ENCODE data around the gene HES4. TPM values are rescaled to one million over a fixed set of nuclear protein-coding genes. Genes with fewer than 3 reads are reported as not detected.

Gene HES4
- total RNA-seq, 1 donor from 2014 or later = 21.4 TPM

DNA sequence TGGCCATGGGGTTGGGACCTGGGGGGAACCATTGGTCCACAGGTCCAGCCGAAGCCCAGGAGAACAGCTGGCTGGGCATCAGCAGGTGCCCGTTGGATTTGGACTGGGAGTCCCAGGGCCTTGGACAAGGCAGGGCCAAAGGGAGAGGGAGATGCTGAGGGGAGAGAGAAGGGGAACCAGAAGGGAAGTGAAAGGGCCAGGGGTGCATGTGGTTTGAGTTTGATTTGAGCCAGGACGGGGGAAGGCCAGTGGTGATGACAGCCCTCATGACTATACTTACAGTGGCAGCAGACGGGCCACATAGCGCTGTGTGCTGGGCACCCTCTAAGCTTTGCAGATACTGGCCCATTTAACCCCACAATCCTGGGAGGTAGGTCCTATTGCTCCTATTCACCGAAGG lies 38.8 kb upstream of the HES4 start:
- Histone ChIP-seq H3K4me1 (peaks cover 18% of the 10 kb centered on the region), H3K27ac (no peak overlapping the region), H3K27me3 (ENCODE audit: low read depth) (peaks cover 21% of the 10 kb centered on the region), H3K9me3 (no peaks in the 10 kb centered on the region), H3K4me3 (no peak overlapping the region), H3K36me3 (no peaks in the 10 kb centered on the region)
- intact Hi-C loops (cut with DNase I) = no loop called here
- ATAC-seq = no peak
- no peak for DNase-seq
- TF ChIP-seq, protein P1, sequence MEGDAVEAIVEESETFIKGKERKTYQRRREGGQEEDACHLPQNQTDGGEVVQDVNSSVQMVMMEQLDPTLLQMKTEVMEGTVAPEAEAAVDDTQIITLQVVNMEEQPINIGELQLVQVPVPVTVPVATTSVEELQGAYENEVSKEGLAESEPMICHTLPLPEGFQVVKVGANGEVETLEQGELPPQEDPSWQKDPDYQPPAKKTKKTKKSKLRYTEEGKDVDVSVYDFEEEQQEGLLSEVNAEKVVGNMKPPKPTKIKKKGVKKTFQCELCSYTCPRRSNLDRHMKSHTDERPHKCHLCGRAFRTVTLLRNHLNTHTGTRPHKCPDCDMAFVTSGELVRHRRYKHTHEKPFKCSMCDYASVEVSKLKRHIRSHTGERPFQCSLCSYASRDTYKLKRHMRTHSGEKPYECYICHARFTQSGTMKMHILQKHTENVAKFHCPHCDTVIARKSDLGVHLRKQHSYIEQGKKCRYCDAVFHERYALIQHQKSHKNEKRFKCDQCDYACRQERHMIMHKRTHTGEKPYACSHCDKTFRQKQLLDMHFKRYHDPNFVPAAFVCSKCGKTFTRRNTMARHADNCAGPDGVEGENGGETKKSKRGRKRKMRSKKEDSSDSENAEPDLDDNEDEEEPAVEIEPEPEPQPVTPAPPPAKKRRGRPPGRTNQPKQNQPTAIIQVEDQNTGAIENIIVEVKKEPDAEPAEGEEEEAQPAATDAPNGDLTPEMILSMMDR (IDR thresholded peaks at IDR 0.05) = no peak

DNA sequence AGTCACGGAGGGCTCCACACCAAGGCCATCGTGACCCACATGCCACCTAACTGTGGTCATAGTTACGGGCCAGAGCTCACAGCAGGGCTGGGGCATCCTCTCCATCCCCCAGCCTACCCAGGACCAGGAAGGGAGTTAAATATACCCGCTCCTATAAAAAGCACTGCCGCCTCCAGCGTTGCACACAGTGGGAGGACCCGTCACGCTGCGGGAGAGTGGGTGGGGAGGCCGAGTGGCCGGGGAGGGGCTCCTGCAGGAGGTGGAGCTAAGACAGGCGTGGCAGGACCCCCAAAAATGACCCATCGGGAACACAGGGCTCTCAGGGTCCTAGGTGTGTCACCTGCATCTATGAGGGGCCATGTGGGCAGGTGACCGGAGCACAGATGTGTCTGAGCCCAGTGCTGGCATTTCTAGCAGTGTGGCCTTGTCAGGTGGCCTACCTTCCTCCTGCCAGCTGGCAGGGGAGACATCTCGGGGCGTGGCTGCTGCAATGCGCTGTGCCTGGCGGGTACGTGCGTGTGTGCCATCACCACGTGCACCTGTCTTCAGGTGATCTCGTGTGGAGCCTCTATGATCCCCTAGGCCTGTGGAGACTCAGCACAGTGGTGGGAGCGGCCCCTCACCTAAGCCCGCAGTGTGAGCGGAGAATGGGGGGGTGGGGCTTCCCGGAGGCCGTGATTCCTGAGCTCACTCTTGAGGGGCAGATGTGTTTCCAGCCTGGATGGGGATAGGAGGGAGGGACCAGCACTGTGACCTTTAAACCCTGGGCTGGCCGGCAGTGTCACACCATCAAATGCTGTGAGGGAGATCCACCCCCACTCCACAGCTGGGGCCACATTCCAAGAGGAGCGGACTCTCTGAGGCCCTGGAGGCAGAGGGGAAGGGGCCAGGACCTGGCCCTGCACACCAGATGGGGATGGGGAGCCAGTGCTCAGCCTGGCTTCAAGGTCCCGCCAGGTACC lies 37.8 kb upstream of the HES4 start:
- TF ChIP-seq, protein P1 (IDR thresholded peaks at IDR 0.05) = no peak
- no peak for ATAC-seq

DNA sequence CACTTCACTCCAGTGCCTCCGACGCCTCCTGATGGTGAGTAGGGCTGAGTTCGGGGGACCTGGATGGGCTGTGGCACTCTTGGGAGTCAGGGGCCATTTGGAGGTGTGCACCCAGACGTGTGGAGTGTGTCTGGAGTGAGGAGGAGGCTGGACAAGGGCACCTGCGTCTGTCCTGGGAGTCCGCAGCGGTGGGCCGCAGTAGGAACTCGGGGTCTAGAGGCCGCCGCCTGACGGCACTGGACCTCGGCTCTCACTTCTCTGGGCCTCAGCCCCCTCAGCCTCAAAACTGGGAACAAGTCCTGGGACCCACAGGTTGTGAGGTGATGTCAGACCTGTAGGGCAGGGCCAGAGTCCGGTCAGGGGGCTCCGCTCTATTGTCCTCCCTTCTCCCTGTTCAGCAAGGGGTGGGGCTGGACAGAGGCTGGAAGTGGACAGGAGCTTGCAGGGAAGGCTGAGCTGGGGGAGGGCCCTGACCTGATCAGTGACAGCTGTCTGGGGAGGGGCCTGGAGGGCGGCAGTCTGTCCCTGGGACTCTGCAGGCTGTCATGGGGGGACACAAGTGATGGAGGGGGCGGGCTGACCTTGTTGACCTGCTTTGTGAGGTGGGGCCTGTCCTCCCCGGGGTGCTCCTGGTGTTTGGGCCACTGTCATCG lies 35.5 kb upstream of the HES4 start:
- Histone ChIP-seq H3K4me1 (peaks cover 27% of the 10 kb centered on the region), H3K27ac (no peak overlapping the region), H3K27me3 (ENCODE audit: low read depth) (peaks cover 36% of the 10 kb centered on the region), H3K36me3 (no peaks in the 10 kb centered on the region), H3K4me3 (no peak overlapping the region), H3K9me3 (no peaks in the 10 kb centered on the region)
- no peak for ATAC-seq
- no peak for DNase-seq
- intact Hi-C loops (cut with DNase I) = no loop called here
- TF ChIP-seq, protein P1 (IDR thresholded peaks at IDR 0.05) = no peak

More for the DNA sequence above, 37.8 kb upstream of the HES4 start:
- Histone ChIP-seq H3K27me3 (ENCODE audit: low read depth) (peaks cover 29% of the 10 kb centered on the region), H3K27ac (no peak overlapping the region), H3K4me3 (no peak overlapping the region), H3K9me3 (no peaks in the 10 kb centered on the region), H3K4me1 (peaks cover 24% of the 10 kb centered on the region), H3K36me3 (no peaks in the 10 kb centered on the region)
- intact Hi-C loops (cut with DNase I) = no loop called here
- DNase-seq = no peak

DNA sequence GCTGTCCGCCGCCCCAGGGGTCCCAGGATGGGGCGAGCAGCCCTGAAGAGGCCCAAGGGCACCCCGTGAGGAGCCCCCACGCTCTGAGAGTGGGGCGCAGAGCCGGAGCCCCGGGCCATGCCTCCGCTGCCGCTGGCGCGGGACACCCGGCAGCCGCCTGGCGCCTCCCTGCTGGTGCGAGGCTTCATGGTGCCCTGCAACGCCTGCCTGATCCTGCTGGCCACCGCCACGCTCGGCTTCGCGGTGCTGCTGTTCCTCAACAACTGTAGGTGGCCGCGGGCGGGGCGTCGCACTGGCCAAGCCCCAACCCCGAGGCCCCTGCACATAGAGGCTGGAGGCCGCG lies 34.5 kb upstream of the HES4 start:
- peaks cover 17% of the 10 kb centered on the region for H3K4me1 ChIP-seq
- H3K27me3 ChIP-seq (ENCODE audit: low read depth) = peaks cover 28% of the 10 kb centered on the region
- ATAC-seq (no peak), DNase-seq (no peak)
- intact Hi-C loops (cut with DNase I) = no loop called here
- no peaks in the 10 kb centered on the region for H3K9me3 ChIP-seq
- no peak overlapping the region for H3K4me3 ChIP-seq
- TF ChIP-seq, protein P1 (IDR thresholded peaks at IDR 0.05) = no peak
- H3K27ac ChIP-seq = no peak overlapping the region
- H3K36me3 ChIP-seq = no peaks in the 10 kb centered on the region

DNA sequence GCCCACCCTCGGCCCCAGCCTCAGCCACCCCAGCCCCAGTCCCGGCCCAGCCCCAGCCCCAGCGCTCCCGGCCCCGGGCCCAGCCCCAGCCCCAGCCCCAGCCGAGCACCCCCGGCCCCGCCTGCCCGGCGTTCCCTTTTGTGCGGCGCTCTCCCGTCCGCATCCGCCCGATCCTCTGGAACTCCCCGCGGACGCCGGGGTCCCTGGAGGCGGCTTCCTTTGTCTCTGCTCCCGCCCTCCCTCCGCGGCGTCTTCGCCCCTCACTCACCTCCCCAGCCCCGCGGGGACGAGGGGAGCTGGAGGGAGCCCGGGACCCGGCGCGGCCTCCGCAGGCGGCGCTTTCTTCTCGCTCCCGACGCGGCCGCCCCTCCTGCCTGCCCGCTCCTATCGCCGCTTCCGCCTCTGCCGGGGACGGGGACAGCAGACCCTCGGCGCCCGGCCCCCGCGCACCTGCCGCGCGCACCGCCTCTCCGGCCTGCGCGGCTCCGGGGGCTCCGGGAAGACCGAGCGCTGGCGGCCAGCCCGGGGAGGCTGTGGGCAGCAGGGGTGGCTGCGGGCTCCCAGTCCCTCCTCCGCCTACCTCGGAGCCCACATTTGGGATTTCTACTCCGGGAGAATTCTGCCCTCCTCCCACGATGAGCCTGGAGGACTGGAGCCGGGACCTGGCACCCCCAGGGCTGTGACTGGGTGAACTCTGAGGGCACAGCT lies 34.0 kb upstream of the HES4 start:
- Histone ChIP-seq H3K27ac (no peak overlapping the region), H3K36me3 (no peaks in the 10 kb centered on the region), H3K27me3 (ENCODE audit: low read depth) (peaks cover 28% of the 10 kb centered on the region), H3K4me3 (peak overlapping the region; percentile 54), H3K4me1 (peaks cover 12% of the 10 kb centered on the region), H3K9me3 (no peaks in the 10 kb centered on the region)
- intact Hi-C loops (cut with DNase I) = no loop called here
- DNase-seq = no peak
- TF ChIP-seq, protein P1 (IDR thresholded peaks at IDR 0.05) = no peak
- ATAC-seq = no peak

Data from lower lobe of right lung (tissue), 2 donors.